GM20431 (cell line): ENCODE measurements around the gene RPL35A.

Experiments used
- in situ Hi-C: fragments of 300-500 bp; cut with MseI, MboI; formaldehyde crosslinking; loops from one replicate; pipeline ENCODE4 v1.15.0; 2020; ENCODE audit warnings: low sequenced_read_pairs; ENCODE audit not compliant: unreplicated experiment

The RPL35A gene

GRCh38 chr3:197994736-197995135 lies 44.7 kb downstream of the RPL35A start:
- in situ Hi-C loops = no loop called here

DNA sequence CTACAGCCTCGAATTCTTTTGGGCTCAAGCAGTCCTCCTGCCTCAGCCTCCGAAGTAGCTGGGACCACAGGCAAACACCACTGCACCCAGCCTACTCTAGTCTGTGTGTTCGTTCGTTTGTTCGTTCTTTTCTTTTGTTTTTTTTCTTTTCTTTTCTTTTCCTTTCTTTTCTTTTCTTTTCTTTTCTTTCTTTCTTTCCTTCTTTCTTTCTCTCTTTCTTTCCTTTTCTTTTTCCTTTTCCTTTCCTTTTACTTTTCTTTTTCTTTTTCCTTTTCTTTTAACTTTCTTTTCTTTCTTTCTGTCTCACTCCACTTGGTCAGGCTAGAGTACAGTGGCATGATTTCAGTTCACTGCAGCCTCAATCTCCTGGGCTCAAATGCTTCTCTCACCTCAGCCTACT lies 46.9 kb downstream of the RPL35A start:
- in situ Hi-C loops = no loop called here

DNA sequence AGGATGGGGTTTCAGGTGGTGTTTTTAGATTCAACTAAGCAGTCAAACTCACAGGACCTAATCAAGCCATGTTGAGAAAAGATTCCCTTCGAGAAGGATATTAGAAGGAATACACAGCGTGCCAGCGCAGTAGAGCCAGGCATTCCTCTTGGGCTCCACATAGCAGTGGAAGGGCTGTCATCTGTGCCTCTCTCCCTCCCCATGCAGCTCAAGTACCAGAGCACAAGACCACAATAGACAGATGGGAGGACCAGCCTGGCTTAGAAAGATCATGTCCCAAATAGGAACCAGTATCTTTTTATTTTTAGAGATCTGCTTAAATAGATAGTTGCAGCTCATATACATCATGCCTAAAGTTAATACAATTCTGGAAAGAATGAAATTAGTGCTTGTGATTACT lies 47.9 kb downstream of the RPL35A start:
- in situ Hi-C loops = no loop called here
